K562 (cell line): Measurements from ENCODE around the gene RHO. TPM values are rescaled to one million over a fixed set of nuclear protein-coding genes. Genes with fewer than 3 reads are reported as not detected.

Source experiments
- MAX ChIP-seq: sonication (generic); formaldehyde crosslinking; IDR thresholded peaks from 2 replicates; pipeline ENCODE4 v1.9.0; 2022; ENCODE audit warnings: mild to moderate bottlenecking, missing genetic modification reagents
- SMAD3 ChIP-seq: fragments of 450-650 bp; formaldehyde crosslinking; conservative IDR thresholded peaks from 2 replicates; pipeline ENCODE4 v1.4.0; 2020; ENCODE audit warnings: mild to moderate bottlenecking
- SMARCA4 ChIP-seq: fragments of 450-650 bp; IDR thresholded peaks from 2 replicates; pipeline ENCODE4 v1.6.1; 2016
- ZFP36 ChIP-seq: fragments of 150-350 bp; IDR thresholded peaks from 2 replicates; pipeline ENCODE4 v1.6.1; 2018; ENCODE audit warnings: low read length, low read depth; ENCODE audit not compliant: partially characterized antibody
- ZNF592 ChIP-seq: fragments of 450-650 bp; IDR thresholded peaks from 2 replicates; pipeline ENCODE4 v1.6.1; 2017; ENCODE audit warnings: antibody characterized with exemption, mild to moderate bottlenecking
- polyA plus RNA-seq, 8 experiments: library from polyadenylated mRNA; depleted of rRNA in 4 of 8; stranded (reverse) in 5 of 8; unstranded in 3 of 8; fragments of >200 nt; fragmentation: Nextera tagmentation in 2 of 8; fragmentation: Illumina TruSeq in 1 of 8; extraction: Ambion mirVana in 2 of 8; extraction: Trizol in 1 of 8; gene quantifications; 2 replicates each; pipeline versions ENCODE4 v1.2.1 to v1.2.3, GENCODE V29; 2011 to 2014; ENCODE audit warnings: inconsistent platforms in 1 of 8, missing spikeins in 1 of 8
- total RNA-seq, 7 experiments: library from RNA; depleted of rRNA in 6 of 7; stranded (reverse); fragments of >200 nt in 6 of 7; fragmentation: Illumina TruSeq in 2 of 7; extraction: Trizol in 2 of 7; gene quantifications; 2 replicates each; pipeline versions ENCODE4 v1.2.1 to v1.2.3, GENCODE V29; 2011 to 2021; ENCODE audit warnings: low replicate concordance in 1 of 7

The RHO gene
- total and polyA plus RNA-seq, 9 of the 15 experiments (the other 6 are each of a cell fraction or from before 2014, with no cell fraction given), result not detected

GRCh38 chr3:129558772-129559564 is 30.5 kb downstream of the RHO start (continued):
- no peak for TF ChIP-seq MAX (CRISPR knock-in tag)
- no peak for TF ChIP-seq SMARCA4
- no peak for TF ChIP-seq SMAD3
- 0 out of 2 replicates have a peak, but pooled peaks have one; percentile 30 for TF ChIP-seq ZNF592
- TF ChIP-seq ZFP36, result peak; percentile 44
